Parathyroid adenoma (tissue), 2 donors: Measurements from ENCODE around the gene WFDC2.
A peak's percentile ranks its signal among the peaks of the same experiment; 100 is the strongest.

Experiments
- H2AFZ ChIP-seq: fragments of 300-600 bp; sonication (generic); one replicate; pipeline ENCODE4 v1.7.0; 2017; ENCODE audit warnings: antibody characterized with exemption, mild to moderate bottlenecking
- H3K27ac ChIP-seq: fragments of 300-600 bp; sonication (generic); one replicate; pipeline ENCODE4 v1.7.0; 2017
- H3K27me3 ChIP-seq: fragments of 300-600 bp; sonication (generic); one replicate; pipeline ENCODE4 v1.7.0; 2017; ENCODE audit warnings: low read length; ENCODE audit not compliant: control insufficient read depth, insufficient read depth
- H3K36me3 ChIP-seq: fragments of 300-600 bp; sonication (generic); one replicate; pipeline ENCODE4 v1.7.0; 2017; ENCODE audit warnings: low read length; ENCODE audit not compliant: control insufficient read depth, insufficient read depth
- H3K4me1 ChIP-seq: fragments of 300-600 bp; sonication (generic); one replicate; pipeline ENCODE4 v1.7.0; 2017; ENCODE audit warnings: control low read depth
- H3K4me2 ChIP-seq: fragments of 300-600 bp; sonication (generic); one replicate; pipeline ENCODE4 v1.7.0; 2017; ENCODE audit warnings: low read length
- H3K4me3 ChIP-seq: fragments of 300-600 bp; sonication (generic); one replicate; pipeline ENCODE4 v1.7.0; 2017; ENCODE audit warnings: low read depth, low read length
- H3K79me2 ChIP-seq: fragments of 300-600 bp; sonication (generic); one replicate; pipeline ENCODE4 v1.7.0; 2017; ENCODE audit warnings: control low read depth
- H3K9ac ChIP-seq: fragments of 300-600 bp; sonication (generic); one replicate; pipeline ENCODE4 v1.7.0; 2017; ENCODE audit warnings: mild to moderate bottlenecking
- H3K9me3 ChIP-seq: fragments of 300-600 bp; sonication (generic); one replicate; pipeline ENCODE4 v1.7.0; 2017; ENCODE audit warnings: low read length; ENCODE audit not compliant: control insufficient read depth
- TF ChIP-seq, protein P1 (sequence below): fragments of 300-600 bp; sonication (generic); IDR thresholded peaks from one replicate; pipeline ENCODE4 v1.7.0; 2017; ENCODE audit warnings: antibody characterized with exemption, mild to moderate bottlenecking
- donor health status: primary hyperparathyroidism.

Gene WFDC2

DNA sequence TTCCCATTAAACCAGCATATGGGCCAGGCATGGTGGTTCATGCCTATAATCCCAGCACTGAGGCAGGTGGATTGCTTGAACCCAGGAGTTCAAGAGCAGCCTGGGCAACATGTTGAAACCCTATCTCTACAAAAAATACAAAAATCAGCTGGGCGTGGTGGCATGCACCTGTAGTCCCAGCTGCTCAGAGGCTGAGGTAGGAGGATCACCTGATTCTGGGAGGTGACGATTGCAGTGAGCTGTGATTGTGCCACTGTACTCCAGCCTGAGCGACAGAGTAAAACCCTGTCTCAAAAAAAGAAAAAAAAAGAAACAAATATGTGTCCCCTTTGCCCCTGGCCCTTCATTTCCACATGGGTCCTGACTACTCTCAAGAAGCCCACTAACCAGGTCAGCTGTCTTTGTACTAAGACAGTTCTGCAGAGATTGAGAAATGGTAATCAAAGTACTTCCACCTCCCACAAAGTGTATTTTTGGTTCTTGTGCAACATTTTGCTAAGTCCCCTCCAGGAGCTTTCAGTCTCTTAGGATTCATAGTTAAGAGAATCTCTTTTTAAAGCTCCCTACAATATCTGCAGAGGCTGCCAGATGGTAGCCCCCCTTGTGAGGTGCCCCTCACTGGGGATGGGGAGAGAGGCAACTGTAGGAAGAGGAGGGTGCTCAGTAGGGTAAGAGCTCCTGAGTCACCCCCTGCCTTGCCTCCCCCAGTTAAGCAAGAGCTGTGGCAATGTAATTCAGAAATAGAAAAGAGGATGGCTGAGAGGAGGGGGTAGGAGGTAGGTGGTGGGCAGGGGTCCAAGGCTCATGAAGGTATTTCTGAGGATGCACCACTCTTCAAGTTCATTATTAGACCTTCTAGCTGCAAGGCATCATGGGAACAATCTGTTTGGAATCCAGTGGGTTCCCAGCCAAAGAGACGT lies 16.5 kb upstream of the WFDC2 start:
- H3K79me2 ChIP-seq = no peaks in the 10 kb centered on the region
- H3K9ac ChIP-seq = no peak overlapping the region
- TF ChIP-seq, protein P1, sequence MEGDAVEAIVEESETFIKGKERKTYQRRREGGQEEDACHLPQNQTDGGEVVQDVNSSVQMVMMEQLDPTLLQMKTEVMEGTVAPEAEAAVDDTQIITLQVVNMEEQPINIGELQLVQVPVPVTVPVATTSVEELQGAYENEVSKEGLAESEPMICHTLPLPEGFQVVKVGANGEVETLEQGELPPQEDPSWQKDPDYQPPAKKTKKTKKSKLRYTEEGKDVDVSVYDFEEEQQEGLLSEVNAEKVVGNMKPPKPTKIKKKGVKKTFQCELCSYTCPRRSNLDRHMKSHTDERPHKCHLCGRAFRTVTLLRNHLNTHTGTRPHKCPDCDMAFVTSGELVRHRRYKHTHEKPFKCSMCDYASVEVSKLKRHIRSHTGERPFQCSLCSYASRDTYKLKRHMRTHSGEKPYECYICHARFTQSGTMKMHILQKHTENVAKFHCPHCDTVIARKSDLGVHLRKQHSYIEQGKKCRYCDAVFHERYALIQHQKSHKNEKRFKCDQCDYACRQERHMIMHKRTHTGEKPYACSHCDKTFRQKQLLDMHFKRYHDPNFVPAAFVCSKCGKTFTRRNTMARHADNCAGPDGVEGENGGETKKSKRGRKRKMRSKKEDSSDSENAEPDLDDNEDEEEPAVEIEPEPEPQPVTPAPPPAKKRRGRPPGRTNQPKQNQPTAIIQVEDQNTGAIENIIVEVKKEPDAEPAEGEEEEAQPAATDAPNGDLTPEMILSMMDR = no peak
- H3K27me3 ChIP-seq = no peaks in the 10 kb centered on the region
- no peak overlapping the region for H3K4me2 ChIP-seq
- no peak overlapping the region for H3K4me3 ChIP-seq
- no peaks in the 10 kb centered on the region for H3K4me1 ChIP-seq
- H3K27ac ChIP-seq = no peak overlapping the region
- no peaks in the 10 kb centered on the region for H3K9me3 ChIP-seq
- no peak overlapping the region for H2AFZ ChIP-seq
- no peaks in the 10 kb centered on the region for H3K36me3 ChIP-seq

DNA sequence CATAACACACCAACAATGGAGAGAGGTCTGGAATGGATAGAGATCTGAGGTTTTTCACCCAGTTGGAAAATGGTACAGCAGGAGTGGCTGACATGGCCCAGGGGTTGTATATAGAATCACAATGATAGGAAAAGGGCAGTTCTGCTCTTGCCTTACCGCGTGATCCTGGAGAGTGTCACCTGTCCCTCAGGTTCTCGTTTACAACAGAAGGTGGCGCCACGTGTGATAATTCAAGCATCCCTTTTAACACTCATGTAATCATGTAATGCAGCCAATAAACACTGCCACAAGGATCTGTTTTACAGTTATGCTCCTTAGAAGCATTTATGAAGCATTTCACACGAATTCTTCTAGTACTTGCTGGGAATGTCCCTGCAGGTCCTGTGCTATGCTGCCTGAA lies 12.9 kb upstream of the WFDC2 start:
- Histone ChIP-seq H3K79me2 (no peaks in the 10 kb centered on the region), H3K9me3 (no peaks in the 10 kb centered on the region), H3K4me3 (no peak overlapping the region), H3K27me3 (no peaks in the 10 kb centered on the region), H3K36me3 (no peaks in the 10 kb centered on the region), H3K9ac (no peak overlapping the region), H2AFZ (no peak overlapping the region), H3K27ac (no peak overlapping the region), H3K4me2 (no peak overlapping the region), H3K4me1 (no peaks in the 10 kb centered on the region)
- TF ChIP-seq, protein P1 = peak; percentile 55

DNA sequence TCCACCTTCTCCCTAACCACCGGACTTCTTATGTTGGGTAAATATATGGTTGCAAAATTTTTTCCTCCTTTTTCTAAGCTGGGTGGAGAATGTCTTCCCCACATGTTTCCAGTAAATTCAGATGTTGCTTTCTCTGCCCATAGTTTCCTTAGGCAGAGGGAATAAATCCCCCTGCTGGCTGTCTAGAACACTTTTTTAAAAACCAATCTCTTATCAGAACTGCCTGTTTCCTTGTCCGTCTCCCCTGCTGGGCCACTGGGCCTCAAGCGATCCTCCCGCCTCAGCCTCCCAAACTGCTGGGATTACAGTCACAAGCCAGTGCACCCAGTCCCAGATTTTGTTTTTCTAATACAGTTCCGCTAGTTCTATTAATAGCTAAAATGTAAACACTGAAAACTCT lies 9.9 kb upstream of the WFDC2 start:
- no peaks in the 10 kb centered on the region for H3K27me3 ChIP-seq
- H3K4me1 ChIP-seq = no peaks in the 10 kb centered on the region
- no peaks in the 10 kb centered on the region for H3K79me2 ChIP-seq
- TF ChIP-seq, protein P1 = no peak
- H3K36me3 ChIP-seq = no peaks in the 10 kb centered on the region
- no peak overlapping the region for H2AFZ ChIP-seq
- H3K27ac ChIP-seq = no peak overlapping the region
- H3K4me2 ChIP-seq = no peak overlapping the region
- no peak overlapping the region for H3K4me3 ChIP-seq
- H3K9ac ChIP-seq = no peak overlapping the region
- H3K9me3 ChIP-seq = no peaks in the 10 kb centered on the region

DNA sequence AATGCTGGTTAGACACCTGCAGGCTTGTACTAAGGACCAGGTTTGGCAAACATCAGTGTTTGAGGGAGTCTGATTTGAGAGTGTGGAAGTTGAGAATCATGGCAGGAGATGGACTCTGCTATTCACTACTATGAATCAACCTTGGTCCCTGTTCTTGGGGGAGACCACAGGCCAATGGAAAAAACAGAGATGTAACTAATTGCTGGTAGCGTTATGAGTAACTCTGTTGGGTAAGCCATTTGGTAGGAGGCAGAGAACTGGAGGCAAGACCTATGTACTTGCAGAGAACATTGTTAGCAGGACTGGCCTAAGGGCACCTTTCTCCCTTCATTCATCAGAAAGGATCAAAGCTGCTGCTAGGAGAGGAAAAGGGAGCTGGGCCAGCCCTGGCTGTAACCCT lies 8.3 kb upstream of the WFDC2 start:
- Histone ChIP-seq H3K4me2 (no peak overlapping the region), H3K9ac (no peak overlapping the region), H3K4me3 (no peak overlapping the region), H3K27me3 (no peaks in the 10 kb centered on the region), H3K36me3 (no peaks in the 10 kb centered on the region), H3K9me3 (no peaks in the 10 kb centered on the region), H3K79me2 (no peaks in the 10 kb centered on the region), H3K4me1 (no peaks in the 10 kb centered on the region), H3K27ac (no peak overlapping the region), H2AFZ (no peak overlapping the region)
- TF ChIP-seq, protein P1 = no peak
